COLO668 (cell line): ENCODE measurements around the gene IFIH1.
A peak's percentile ranks its signal among the peaks of the same experiment; 100 is the strongest.

Experiments used
- DNase-seq: peaks from one replicate; lab custom pipeline; 2025; ENCODE audit not compliant: unreplicated experiment; lab: John Stamatoyannopoulos, UW

IFIH1 gene

DNA sequence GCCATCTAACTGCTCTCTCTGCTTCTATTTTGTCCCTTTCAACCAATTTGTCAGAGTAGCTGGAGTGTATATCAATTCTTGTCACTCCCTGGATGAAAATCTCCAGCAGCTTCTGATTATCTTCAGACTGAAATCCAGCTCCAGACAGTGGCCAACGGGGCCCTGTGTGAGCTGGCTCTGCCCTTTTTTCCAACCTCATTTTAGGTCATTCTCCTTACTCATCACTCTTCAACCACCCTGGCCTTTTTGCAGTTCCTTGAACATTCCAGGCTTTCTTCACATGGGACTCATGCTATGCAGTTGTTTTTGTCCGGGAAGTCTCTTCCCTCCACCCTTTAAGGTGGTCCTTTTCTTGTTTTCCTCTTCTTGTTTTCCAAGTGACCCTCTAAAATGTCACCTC lies 59.8 kb downstream of the IFIH1 start:
- no peak for DNase-seq

DNA sequence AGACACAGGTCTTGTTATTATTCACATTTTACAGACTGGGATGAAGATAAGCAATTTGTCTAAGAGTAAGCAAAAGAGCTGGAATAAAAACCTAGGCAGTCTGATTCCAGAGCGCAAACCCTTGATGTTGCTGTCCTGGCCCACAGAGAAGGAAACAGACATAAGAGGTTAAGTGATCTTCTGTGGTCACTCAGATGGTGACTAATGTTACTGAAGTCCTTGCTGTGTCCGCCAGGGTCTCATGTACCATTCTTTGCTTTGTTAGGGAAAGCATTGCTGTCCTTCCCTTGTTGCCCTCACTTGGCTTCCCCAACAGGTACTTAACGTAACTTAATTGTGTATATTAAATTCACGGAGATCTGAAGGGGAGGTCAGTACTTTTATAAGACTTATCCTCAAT lies 60.3 kb downstream of the IFIH1 start:
- no peak for DNase-seq

DNA sequence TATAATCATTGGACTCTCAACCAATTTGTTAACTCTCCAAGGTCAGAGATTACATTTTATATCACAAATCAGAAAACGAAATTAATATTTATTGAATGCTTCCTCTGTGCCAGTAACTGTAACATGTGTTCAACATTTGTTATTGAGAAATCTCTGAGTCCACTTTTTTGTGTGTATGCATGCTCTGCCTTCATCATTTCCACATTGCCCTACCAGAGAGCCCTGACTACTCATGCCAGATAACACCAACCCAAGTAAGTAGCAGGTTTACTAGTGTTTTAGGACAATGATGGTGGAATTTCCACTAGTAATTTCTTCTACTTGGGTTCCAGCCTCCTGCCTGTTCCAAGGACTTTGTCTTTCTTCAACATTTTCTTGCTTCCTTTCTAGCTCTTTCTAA lies 61.1 kb downstream of the IFIH1 start:
- no peak for DNase-seq

DNA sequence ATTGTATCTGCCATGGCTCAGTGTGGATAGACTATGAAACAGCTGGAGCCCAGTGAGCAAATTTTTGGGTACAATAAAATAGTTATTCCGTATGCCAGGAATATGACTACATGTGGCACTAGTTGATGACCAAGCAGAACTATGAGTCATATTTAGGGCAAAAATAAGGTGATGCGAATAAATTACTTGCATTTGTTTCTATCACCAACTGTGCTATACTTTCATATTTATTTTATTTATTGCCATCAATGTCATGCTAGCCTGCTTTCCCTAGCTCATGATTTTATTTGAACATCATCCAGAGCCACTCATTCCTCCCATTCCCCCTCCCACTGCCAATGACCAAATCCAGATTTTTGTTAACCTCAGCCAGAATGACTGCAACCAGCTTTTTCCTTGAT lies 61.9 kb downstream of the IFIH1 start:
- DNase-seq, result no peak

GRCh38 chr2:162254236-162254871 lies 64.1 kb downstream of the IFIH1 start:
- DNase-seq, result no peak

- no peak for DNase-seq
These were observed 65.0 kb downstream of the IFIH1 start for GRCh38 chr2:162253435-162253834.

DNA sequence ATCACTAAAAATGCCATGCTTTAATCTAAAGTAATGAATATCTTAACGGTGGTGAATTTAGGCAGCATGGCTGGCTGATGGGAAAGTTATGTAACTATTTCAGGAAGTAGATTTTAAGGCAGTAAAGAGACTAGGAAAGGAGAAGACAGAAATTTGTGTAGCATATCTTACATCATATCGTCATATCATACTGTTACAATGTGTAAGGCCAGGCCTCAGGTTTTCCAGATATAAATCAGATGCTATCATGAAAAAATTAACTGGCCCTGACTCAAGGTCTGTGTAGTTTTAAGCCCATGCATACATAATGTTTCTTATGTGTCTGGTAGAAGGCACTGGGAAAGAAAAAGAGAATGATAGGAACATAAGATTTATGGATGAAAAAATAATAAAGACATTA lies 66.3 kb downstream of the IFIH1 start:
- DNase-seq, result no peak

DNA sequence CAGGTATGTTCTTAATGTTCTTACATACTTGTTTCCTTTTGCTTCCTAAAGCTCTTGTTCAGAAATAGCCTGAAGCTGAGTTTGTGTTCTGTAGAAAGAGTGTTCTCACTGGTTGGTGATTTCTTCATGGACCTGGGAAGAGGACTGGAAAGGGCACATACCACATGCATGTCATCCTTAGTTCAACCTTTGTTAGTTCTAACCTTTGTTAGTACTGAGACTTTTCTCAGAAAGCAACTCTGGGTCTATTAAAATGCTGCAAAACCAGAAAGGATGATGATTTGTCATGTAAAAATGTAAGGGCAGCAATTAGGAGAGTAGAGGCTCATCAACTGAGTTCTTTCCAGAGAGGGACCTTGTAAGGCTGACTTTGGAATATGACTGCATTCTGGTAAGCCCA lies 72.7 kb downstream of the IFIH1 start:
- DNase-seq, result no peak

GRCh38 chr2:162245061-162245460 lies 73.4 kb downstream of the IFIH1 start:
- no peak for DNase-seq

GRCh38 chr2:162244541-162245031 lies 73.9 kb downstream of the IFIH1 start:
- DNase-seq, result no peak

GRCh38 chr2:162243715-162244114 lies 74.8 kb downstream of the IFIH1 start:
- DNase-seq, result no peak

DNA sequence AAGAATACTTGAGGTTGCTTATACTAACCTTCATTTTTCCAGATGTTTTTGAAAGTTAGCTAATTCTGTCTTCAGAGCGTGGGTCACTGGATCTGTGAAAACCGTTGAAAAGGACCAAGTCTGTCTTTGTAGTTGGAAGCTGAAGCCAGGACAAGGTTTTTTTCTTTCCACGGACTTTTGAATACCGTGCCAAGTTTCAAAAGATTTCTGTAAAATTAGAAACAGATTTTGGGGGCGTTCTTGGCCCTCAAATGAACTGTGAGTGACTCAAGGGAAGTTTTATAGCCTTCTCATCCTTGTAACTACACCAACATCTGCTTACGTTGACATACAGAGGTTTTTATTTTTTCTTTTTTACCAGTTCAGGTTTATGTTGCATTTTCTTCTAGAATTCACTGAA lies 75.2 kb downstream of the IFIH1 start, which contains the start of gene FAP:
TSS of gene FAP (minus strand) at position 152 of the 400 bp plus-strand sequence. CDS start at position 34, 118 bp downstream.
- DNase-seq, result no peak

DNA sequence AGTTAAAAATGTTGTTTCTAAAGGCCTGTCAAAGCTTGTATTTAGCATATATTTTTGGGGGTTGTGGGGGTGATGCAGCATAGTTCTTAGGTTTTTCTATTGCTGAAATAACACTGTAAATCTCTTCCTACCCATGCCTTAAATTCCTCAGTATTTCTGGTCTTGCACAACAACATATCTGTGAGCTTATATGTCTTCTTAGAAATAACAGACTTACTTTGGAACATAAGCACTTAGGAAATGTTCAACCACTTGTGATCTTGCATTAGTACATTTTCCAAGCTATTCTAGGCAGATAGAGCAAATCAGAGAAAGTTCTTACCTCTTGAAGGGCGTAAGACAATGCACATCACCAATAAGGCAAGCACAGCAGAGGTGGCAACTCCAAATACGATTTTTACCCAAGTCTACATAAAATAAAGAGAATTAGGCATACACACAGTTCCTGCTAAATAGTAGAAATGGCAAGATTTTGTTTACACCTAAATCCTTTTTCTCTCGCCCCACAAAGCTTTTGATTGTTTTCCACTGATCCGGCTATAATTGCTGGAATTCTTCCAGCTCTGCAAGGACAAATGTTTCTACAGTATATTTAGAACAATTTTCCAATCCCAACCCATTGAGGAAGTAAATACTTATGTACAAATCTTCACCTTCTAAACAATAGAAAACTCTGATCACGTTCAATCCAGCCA lies 75.8 kb downstream of the IFIH1 start:
- DNase-seq, result no peak

DNA sequence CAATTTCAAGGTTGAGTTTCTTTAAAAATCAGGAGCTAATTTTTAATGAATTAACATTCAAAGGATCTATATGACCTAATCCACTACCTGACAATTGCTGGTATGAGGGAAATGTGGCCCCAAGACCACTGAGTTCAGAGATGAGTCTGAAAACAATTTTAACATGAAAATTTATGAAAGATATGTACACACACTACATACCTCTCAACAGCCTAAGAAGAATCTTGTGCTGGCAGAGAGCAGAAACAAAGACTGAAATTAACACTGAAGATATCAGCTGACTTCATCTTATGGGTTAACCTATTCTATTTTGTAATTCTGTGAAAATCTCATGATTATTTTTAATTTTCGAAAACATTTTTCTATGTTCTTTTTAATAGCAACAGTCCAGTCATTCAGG lies 76.9 kb downstream of the IFIH1 start:
- no peak for DNase-seq

- DNase-seq, result no peak
These were observed 83.6 kb downstream of the IFIH1 start for GRCh38 chr2:162234620-162235462.

- no peak for DNase-seq
These were observed 85.3 kb downstream of the IFIH1 start for GRCh38 chr2:162233197-162233596.

- DNase-seq, result no peak
These were observed 85.8 kb downstream of the IFIH1 start for GRCh38 chr2:162232671-162233070.

GRCh38 chr2:162232027-162232426 lies 86.5 kb downstream of the IFIH1 start:
- no peak for DNase-seq

GRCh38 chr2:162230761-162231160 lies 87.7 kb downstream of the IFIH1 start:
- DNase-seq, result no peak

GRCh38 chr2:162226836-162227235 lies 91.6 kb downstream of the IFIH1 start:
- no peak for DNase-seq

- DNase-seq, result peak; percentile 16
These were observed 97.4 kb downstream of the IFIH1 start for GRCh38 chr2:162221064-162221463.

DNA sequence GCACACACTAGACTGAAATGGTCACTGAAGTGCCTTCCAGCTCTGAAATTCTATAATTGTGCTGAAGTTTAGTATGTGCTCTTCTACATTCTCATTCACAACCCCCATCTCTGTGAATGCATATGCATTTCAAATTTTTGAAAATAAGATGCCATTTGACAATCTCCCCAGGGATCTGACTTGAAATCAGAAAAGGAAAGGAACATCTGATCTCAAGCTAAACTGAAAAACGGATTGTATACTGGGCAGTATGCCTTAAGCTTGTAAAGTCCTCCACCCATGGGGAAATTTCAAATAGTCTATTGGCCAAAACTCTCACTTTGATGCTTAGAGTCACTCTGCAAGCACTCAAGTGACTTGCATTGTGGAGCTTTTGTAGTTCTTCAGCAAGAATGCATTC lies 98.1 kb downstream of the IFIH1 start:
- no peak for DNase-seq
